Measurements from ENCODE around the gene SCN4A.
"Not testable (repeated sequence)": the region's sequence is repeated elsewhere in the genome, so short reads cannot be mapped to it uniquely, and the experiment has no call there.

Gene SCN4A

GRCh38 chr17:63916566-63917185 is 56.0 kb downstream of the SCN4A start:
- DNase-seq (ENCODE audit: low read depth in 2 of 2), result no peak

- DNase-seq (ENCODE audit: low read depth in 2 of 2), result not testable (repeated sequence)
Observed at GRCh38 chr17:63915753-63916152, 57.0 kb downstream of the SCN4A start.

DNA sequence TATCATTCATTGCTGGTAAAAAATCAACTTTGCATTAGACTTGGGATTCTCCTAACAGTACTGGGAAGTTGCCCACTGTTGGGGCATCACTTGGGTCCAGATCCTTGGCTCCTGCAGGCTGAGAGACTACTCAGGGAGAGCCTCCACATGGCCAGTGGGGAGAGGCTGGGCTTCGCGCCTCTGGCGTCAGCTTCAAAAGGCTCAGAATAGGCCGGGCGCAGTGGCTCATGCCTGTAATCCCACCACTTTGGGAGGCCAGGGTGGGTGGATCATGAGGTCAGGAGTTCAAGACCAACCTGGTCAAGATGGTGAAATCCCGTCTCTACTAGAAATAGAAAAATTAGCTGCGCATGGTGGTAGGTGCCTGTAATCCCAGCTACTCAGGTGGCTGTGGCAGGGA is 58.2 kb downstream of the SCN4A start:
- DNase-seq (ENCODE audit: low read depth in 2 of 2), result no peak

DNA sequence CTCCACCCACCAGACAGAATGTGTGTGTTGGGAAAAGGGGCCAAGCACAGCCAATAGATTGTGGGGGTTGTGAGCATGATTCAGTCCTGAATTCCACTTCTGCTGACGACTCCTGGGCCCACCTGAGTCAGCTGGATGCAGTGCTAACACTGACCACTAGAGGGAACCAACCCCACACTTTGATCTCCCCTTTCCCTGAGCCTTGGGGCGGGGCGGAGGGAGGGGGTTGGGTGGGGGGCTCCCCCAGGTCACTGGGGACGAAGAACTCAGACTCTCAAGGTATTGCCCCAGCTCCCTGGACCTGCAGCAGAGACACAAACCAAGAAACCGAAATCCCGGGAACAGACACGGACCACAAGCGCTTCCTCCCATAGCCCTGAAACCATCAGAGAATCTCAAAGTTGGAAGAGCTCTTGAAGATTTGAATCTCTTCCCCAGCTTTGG is 61.0 kb downstream of the SCN4A start:
- peak; percentile 36 to 51 for DNase-seq (ENCODE audit: low read depth in 2 of 2)

DNA sequence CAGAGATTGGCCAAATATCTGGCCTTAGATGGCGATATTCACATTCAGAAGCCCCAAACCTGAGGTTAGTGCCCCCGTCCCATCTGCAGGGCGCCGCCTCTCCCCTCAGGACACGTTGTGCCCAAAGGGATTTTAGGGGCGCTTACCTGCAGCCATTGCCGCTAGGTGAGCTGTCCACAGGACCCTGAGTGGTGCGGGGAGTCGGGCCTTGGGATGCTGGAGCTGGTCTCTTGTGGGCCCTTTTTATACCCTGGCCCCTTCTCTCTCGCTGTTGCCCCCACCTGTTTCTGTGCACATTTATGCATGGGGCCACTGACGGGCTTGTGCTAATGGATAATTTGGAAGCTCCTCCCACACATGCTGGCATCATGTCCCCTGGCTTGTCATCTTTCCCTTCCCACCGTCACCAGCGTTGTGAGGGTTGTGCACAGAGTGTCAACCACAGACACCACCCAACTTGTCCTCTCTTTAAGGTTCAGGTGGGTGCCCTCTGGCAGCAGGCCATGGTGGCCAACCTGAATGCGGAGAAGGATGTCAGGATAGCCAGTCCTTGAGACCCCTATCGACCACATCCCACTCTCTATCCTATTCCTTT is 61.6 kb downstream of the SCN4A start, which contains the start of gene CSHL1:
CSHL1 (minus strand) TSS at position 218 of the 595 bp plus-strand sequence; CDS start at position 156, 62 bp downstream.
- DNase-seq (ENCODE audit: low read depth in 2 of 2), result no peak

- no peak for DNase-seq (ENCODE audit: low read depth in 2 of 2)
Observed at GRCh38 chr17:63910096-63910495, 62.6 kb downstream of the SCN4A start.

DNA sequence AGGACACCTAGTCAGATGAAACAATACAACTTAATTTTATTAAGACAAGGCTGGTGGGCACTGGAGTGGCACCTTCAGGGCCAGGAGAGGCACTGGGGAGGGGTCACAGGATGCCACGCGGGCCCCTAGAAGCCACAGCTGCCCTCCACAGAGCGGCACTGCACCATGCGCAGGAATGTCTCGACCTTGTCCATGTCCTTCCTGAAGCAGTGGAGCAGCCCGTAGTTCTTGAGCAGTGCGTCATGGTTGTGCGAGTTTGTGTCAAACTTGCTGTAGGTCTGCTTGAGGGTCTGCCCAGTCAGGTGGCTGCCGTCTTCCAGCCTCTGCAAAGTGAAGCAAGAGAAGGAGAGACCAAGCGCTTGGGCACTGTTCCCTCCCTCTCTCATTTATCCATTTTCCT is 63.1 kb downstream of the SCN4A start:
- DNase-seq (ENCODE audit: low read depth in 2 of 2), result not testable (repeated sequence)

GRCh38 chr17:63907161-63907778 is 65.4 kb downstream of the SCN4A start:
- not testable (repeated sequence) for DNase-seq (ENCODE audit: low read depth in 2 of 2)

DNA sequence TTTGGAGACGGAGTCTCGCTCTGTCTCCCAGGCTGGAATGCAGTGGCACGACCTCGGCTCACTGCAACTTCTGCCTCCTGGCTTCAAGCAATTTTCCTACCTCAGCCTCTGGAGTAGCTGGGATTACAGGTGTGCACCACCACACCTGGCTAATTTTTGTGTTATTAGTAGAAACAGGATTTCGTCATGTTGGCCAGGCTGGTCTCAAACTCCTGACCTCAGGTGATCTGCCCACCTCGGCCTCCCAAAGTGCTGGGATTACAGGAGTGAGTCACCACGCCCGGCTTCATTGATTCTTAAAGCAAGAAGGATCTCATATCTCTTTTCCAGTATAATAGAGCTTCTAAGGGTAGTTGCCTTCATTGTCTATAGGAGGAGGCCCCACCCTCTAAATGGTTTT is 67.9 kb downstream of the SCN4A start:
- DNase-seq (ENCODE audit: low read depth in 2 of 2), result not testable (repeated sequence)

DNA sequence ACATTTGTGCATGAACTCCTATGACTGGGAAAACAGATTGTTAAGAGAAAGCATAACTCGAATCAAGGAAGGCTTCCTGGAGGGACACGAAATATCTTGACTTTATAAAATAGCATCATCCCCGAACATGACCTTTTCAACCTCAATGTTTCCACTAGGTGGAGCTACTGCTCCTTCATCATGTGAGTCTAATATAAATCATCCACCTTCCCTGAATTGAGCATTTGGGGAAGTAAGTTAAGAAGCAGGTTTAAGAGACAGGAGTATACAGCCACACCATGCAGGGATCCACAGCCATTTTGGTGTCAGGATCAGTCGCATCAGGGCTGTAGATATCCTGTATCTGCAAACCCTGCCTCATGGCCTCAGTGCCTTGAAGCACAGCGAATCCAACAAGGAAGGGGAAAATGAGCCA is 68.9 kb downstream of the SCN4A start:
- not testable (repeated sequence) for DNase-seq (ENCODE audit: low read depth in 2 of 2)

- DNase-seq (ENCODE audit: low read depth in 2 of 2), result not testable (repeated sequence)
Observed at GRCh38 chr17:63901971-63902370, 70.7 kb downstream of the SCN4A start.

GRCh38 chr17:63898899-63899798 is 73.6 kb downstream of the SCN4A start:
- not testable (repeated sequence) for DNase-seq (ENCODE audit: low read depth in 2 of 2)

DNA sequence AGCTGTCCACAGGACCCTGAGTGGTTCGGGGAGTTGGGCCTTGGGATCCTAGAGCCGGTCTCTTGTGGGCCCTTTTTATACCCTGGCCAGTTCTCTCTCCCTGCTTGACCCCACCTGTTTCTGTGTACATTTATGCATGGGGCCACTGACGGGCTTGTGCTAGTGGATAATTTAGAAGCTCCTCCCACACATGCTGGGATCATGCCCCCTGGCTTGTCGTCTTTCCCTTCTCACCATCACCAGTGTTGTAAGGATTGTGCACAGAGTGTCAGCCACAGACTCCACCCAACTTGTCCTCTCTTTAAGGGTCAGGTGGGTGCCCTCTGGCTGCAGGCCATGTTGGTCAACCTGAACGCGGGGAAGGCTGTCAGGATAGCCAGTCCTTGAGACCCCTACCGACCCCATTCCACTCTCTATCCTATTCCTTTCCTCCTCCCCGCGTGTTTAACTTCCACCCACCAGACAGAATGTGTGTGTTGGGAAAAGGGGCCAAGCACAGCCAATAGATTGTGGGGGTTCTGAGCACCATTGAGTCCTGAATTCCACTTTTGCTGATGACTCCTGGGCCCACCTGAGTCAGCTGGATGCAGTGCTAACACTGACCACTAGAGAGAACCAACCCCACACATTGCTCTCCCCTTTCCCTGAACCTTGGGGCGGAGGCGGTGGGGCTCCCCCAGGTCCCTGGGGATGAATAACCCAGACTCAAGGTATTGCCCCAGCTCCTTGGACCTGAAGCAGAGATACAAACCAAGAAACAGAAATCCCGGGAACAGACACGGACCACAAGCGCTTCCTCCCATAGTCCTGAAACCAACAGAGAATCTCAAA is 76.0 kb downstream of the SCN4A start, which contains the start of gene CSH1:
CSH1 (minus strand) TSS at position 51 of the 831 bp plus-strand sequence. CDS start 63 bp downstream, outside the sequence.
- DNase-seq (ENCODE audit: low read depth in 2 of 2), result not testable (repeated sequence)

- DNase-seq (ENCODE audit: low read depth in 2 of 2), result not testable (repeated sequence)
Observed at GRCh38 chr17:63894821-63895220, 77.9 kb downstream of the SCN4A start.

GRCh38 chr17:63894021-63894420 is 78.7 kb downstream of the SCN4A start:
- not testable (repeated sequence) for DNase-seq (ENCODE audit: low read depth in 2 of 2)

- DNase-seq (ENCODE audit: low read depth in 2 of 2), result not testable (repeated sequence)
Observed at GRCh38 chr17:63892316-63893037, 80.2 kb downstream of the SCN4A start.

DNA sequence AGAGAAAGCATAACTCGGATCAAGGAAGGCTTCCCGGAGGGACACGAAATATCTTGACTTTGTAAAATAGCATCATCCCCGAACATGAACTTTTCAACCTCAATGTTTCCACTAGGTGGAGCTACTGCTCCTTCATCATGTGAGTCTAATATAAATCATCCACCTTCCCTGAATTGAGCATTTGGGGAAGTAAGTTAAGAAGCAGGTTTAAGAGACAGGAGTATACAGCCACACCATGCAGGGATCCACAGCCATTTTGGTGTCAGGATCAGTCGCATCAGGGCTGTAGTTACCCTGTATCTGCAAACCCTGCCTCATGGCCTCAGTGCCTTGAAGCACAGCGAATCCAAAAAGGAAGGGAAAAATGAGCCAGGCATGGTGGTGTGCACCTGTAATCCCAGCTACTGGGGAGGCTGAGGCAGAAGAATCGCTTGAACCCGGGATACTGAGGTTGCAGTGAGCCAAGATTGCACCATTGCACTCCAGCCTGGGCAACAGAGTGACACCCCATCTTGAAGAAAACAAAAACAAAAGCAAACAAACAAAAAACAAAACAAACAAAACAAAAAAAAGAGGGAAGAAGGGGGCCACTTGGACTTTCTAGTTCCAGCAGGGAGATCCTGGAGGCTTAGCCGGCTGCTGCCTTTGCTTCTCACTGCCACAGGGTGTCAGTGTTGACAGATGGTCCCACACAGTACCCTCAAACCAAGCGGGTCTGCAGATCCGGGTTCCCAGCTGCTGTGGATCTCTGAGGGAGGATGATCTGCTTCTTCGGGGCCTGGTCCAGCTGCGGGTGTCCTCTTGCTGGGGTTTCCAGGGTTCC is 83.5 kb downstream of the SCN4A start:
- DNase-seq (ENCODE audit: low read depth in 2 of 2), result not testable (repeated sequence)
